ENCODE data around the gene CATSPER1.

The CATSPER1 gene

DNA sequence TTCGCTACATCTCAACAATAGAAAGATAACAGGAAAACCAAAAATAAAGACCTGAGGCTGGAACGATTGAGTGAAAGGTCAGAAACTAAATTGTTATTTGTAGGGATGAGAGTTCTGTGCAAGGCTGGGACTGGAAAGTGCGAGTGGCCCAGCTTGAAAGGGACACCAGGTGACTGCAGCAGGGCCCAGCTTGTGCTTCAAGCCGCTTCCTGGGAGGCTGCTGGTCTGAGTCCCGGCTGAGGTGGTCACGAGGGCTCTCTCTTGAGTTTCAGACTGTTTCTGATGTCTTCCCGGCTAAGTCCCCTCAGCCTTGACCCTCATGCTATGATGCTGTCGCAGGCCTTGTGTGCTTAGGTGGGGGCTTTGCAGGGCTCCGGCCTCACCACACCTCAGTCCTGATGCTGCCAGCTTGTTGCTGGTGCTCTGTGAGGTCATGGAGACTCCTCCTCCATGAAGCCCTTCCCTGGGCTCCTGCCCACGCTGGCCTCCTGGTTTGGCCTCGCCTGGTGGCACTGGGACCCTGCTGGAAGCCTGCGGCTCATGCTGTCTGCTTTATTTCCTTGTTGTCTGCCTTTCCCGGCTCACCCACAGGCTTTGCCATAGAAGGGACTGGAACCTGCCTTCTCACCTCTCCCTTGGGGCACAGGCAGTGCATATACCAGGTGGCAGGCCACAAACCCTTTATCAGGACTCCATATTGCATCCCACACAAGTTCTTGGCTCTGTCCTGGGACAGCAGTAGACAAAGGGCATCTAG is 20.0 kb downstream of the CATSPER1 start:
- peak; percentile 18 for DNase-seq (ENCODE audit: low spot score)
- in situ Hi-C loops (cut with MboI; ENCODE audit: low sequenced_read_pairs, unreplicated experiment): no loop called here
- TF ChIP-seq CTCF (IDR thresholded peaks at IDR 0.05; ENCODE audit: borderline replicate concordance, control extremely low read depth, extremely low read depth, insufficient read depth, missing control alignments): no peak

GRCh38 chr11:66004186-66004585 is 22.1 kb downstream of the CATSPER1 start:
- no peak for DNase-seq (ENCODE audit: low spot score)
- TF ChIP-seq CTCF (IDR thresholded peaks at IDR 0.05; ENCODE audit: borderline replicate concordance, control extremely low read depth, extremely low read depth, insufficient read depth, missing control alignments): no peak
- in situ Hi-C loops (cut with MboI; ENCODE audit: low sequenced_read_pairs, unreplicated experiment): no loop called here

- DNase-seq (ENCODE audit: low spot score): no peak
- TF ChIP-seq CTCF (IDR thresholded peaks at IDR 0.05; ENCODE audit: borderline replicate concordance, control extremely low read depth, extremely low read depth, insufficient read depth, missing control alignments): no peak
These were observed 23.0 kb downstream of the CATSPER1 start for GRCh38 chr11:66003291-66003690.

GRCh38 chr11:66002648-66003225 is 23.5 kb downstream of the CATSPER1 start:
- peak; percentile 83 for DNase-seq (ENCODE audit: low spot score)
- in situ Hi-C loops (cut with MboI; ENCODE audit: low sequenced_read_pairs, unreplicated experiment): no loop called here
- no peak for TF ChIP-seq CTCF (IDR thresholded peaks at IDR 0.05; ENCODE audit: borderline replicate concordance, control extremely low read depth, extremely low read depth, insufficient read depth, missing control alignments)

More at GRCh38 chr11:66003291-66003690, 23.0 kb downstream of the CATSPER1 start:
- in situ Hi-C loops (cut with MboI; ENCODE audit: low sequenced_read_pairs, unreplicated experiment): no loop called here

DNA sequence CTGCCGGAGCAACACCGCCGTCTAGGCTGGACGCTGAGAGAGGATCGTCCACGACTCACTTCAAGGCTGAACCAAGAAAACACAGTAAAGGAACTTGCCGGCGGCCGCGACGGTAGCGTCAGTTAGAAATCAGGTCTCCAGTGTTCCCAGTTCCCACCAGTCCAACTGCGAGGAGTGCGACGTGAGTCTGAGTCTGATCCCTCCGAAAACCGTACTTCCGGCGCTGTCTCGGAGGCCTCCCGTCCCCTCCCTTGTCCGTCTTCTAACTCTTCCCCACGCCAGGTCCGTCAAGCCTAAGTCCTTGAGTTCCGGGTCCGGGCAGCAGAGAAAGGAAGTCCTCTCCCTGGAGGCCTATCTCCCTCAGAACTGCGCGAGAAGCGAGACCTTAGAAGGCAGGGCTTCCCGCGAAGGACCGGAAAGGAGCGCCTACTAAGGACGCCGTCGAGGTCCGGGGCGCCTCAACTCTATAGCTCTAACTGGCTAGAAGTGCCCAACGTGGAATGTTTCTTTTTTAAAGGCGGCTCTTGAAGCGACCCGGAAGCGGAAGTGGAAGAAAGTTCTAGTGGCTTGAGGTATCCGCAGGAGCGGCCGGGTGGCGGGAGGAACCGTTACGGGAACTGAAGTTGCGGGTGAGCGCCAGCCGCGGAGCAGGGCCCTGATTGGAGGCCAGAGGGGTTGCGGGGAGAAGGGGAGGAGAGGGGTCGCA is 24.2 kb downstream of the CATSPER1 start, which contains the start of the genes BANF1 and EIF1AD:
TSS of gene BANF1 (plus strand) at position 562 of the 706 bp plus-strand sequence. CDS start 748 bp downstream, outside the sequence.
TSS of gene EIF1AD (minus strand) at position 216 of the 706 bp plus-strand sequence. CDS start 1,768 bp downstream, outside the sequence.
- DNase-seq (ENCODE audit: low spot score): peak; percentile 93
- no peak for TF ChIP-seq CTCF (IDR thresholded peaks at IDR 0.05; ENCODE audit: borderline replicate concordance, control extremely low read depth, extremely low read depth, insufficient read depth, missing control alignments)
- in situ Hi-C loops (cut with MboI; ENCODE audit: low sequenced_read_pairs, unreplicated experiment): no loop called here

GRCh38 chr11:65997286-65997685 is 29.0 kb downstream of the CATSPER1 start:
- in situ Hi-C loops (cut with MboI; ENCODE audit: low sequenced_read_pairs, unreplicated experiment): loop anchor here (25.0 kb wide), 1 partner anchor 285 kb away; the partner anchor contains the start of genes KAT5 and RNASEH2C
- DNase-seq (ENCODE audit: low spot score): no peak
- TF ChIP-seq CTCF (IDR thresholded peaks at IDR 0.05; ENCODE audit: borderline replicate concordance, control extremely low read depth, extremely low read depth, insufficient read depth, missing control alignments): no peak

All from GM13976 (cell line).